Stimulated activated CD4-positive, alpha-beta T cell treated with anti-CD3 and anti-CD28 coated beads, TNF-alpha, amount 100 ng/mL, for 48 hours (primary cell): ENCODE data around the gene OR10J5.
"Not testable (repeated sequence)": the region's sequence is repeated elsewhere in the genome, so short reads cannot be mapped to it uniquely, and the experiment has no call there.

Experiments
- DNase-seq, 3 donors: peaks; one replicate each; pipeline ENCODE4 v3.0.0-alpha.2; 2020; ENCODE audit warnings: low read depth in 3 of 3

Gene OR10J5, protein sequence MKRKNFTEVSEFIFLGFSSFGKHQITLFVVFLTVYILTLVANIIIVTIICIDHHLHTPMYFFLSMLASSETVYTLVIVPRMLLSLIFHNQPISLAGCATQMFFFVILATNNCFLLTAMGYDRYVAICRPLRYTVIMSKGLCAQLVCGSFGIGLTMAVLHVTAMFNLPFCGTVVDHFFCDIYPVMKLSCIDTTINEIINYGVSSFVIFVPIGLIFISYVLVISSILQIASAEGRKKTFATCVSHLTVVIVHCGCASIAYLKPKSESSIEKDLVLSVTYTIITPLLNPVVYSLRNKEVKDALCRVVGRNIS

GRCh38 chr1:159535907-159536306 lies at the start of gene OR10J5:
Gene OR10J5, minus strand, starts transcription at chr1:159536007. Its CDS starts 0 bp downstream, at chr1:159536007.
- no peak for DNase-seq

DNA sequence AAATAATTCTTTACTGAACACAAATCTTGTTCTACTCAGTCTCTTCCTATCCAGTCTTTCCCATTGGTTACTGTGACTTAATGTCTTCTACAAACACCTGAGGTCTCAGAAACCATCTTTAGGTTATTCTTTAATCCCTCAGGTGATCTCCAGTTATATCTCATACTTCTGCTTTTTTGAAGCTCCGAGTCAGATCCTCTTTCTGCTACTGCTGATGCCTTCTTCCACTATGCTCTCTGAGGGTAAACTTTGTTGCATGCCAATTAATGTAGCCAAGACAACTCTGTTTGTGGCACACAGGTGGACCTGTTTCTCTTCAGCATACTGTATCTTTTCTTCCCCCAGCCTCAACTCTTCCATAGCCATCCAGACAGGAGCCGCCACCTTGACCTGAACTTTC lies 48.7 kb upstream of the OR10J5 start:
- no peak for DNase-seq

DNA sequence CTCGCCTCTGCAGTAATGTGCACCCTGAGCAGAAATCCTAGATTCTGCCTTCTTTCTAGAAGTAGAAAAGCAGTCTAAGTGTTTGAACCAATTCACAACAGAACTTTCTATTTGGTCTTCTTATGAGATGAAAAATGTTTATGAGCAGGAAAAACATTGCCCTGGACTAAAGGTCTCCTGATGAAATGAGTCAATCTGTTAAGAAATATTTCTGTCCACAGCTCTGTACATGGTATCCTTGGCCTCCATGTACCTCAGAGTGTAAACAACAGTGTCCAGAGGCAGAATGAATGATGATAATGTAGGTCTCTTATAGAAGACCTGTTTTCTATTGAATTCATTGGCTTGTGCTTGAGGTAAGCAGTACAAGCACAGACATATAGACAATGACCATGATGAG lies 45.6 kb upstream of the OR10J5 start:
- no peak for DNase-seq

- no peak for DNase-seq
Observed at GRCh38 chr1:159580340-159580739, 44.5 kb upstream of the OR10J5 start.

- no peak for DNase-seq
Observed at GRCh38 chr1:159577446-159577845, 41.6 kb upstream of the OR10J5 start.

DNA sequence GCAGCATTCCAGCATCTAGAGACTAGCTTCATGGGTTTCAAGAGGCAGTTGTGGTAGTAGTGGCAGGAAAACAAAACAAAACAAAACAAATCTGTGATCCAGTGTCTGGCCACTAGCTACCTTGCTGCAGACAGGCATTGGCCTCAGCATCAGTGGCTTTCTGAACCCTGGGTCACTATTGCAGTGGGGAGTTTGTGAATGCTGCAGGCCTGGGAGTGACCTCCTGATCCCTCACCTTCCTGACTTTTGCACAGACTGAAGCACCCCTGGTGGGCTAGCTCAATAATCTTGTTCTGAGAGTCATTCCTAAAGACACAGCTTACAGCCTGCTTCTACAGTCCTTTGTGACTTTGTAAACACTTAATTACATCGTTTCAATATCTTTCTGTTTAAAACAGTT lies 26.9 kb upstream of the OR10J5 start:
- DNase-seq: no peak

- no peak for DNase-seq
Observed at GRCh38 chr1:159561497-159561896, 25.7 kb upstream of the OR10J5 start.

DNA sequence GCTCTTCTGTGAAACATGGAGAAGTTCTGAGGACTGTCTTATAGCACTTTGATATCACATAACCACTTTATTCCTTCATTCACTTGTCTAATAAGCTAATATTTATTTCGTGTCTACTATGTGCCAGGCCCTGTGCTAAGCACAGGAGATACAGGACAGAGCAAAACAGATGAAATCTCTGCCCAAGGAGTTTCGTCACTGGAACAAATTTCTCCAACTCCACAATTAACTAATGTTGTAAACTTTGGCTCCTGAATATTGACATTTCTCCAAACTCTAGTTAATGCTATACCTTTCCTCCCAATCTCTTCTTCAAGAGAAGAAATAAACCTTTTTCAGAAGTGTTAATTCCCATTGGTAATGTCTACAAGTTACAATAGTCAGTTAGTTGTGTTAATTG lies 24.8 kb upstream of the OR10J5 start:
- DNase-seq: no peak

GRCh38 chr1:159556931-159557369 lies 21.1 kb upstream of the OR10J5 start:
- no peak for DNase-seq

DNA sequence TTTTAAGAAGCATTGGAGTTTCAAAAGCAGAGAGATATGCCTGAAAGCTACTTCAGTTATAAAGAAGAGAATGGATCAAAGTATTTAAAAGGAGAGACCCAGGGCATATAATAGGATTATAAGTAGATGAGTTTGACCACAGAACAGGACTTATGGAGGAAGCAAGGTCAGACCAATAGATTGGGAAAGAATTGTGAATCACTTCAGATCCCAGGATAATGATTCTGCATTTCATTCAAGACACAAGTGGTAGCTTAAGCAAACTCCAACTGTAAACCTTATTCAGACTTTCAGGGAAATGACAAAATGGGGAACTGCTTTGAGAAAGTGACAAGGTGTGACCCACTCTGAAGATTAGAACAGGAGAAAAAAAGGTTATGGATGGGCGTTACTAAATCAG lies 18.9 kb upstream of the OR10J5 start:
- no peak for DNase-seq

DNA sequence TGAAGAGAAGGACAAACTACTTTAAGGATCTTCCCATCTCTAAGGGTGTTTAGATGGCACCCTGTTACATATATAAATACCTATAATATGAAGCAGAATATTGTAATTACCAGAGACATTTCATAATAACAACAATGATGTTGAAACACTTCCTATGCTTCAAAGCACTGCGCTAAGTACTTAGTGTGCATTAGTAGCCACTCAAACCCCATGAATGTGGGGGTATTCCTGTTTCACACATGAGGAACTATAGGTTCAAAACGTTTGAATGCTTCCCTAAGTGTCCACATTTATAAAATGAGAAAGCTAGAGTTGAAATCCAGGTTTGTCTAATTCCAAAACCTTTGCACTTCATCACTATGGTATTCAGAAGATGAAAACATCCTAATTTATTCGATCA lies 18.5 kb upstream of the OR10J5 start:
- no peak for DNase-seq

DNA sequence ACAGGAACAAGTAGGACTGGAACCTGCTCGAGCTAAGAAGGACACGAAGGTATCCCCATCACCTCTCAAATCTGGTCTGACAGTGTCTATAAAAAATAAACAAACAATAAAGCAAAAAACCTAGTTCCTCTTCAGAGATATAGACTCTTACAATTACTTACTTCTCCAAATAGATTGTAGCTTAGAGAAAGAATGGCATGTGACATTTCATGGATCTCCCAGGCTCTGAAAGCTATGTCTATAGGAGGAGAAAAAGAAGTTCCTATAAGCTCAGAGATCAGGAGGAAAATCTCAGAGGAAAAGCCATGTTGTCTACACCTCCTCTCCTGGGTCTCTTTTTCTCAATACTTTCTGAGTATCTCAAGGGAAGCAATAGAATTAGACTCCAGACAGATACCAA lies 12.3 kb upstream of the OR10J5 start:
- DNase-seq: no peak

GRCh38 chr1:159532922-159533321 lies 2.9 kb downstream of the OR10J5 start:
- DNase-seq: no peak

DNA sequence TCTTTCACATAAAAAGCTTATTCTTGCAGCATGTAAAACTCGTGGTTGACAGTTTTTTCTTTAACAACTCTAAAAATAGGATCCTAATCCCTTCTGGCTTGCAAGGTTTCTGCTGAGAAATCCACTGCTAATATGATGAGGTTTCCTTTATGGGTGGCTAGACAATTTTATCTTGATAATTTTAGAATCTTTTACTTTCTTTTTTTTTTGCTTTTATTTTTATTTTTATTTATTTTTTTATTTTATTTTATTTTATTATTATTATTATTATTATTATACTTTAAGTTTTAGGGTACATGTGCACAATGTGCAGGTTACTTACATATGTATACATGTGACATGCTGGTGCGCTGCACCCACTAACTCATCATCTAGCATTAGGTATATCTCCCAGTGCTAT lies 11.0 kb downstream of the OR10J5 start:
- not testable (repeated sequence) for DNase-seq

DNA sequence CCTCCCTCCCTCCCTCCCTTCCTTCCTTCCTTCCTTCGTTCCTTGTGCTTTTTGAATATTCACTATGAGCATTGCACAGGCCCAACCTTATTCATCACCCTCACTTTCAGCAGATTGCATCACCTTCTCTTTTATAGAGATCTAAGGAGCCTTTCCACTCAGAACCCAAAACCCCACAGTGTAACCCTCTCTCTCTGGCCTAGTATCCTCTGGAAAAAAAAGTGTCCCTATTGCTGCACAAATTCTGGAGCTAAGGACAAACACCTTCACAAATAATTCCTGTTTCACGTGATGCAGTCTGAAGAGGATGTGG lies 25.6 kb downstream of the OR10J5 start:
- no peak for DNase-seq

GRCh38 chr1:159509440-159510228 lies 26.2 kb downstream of the OR10J5 start:
- DNase-seq: no peak

- no peak for DNase-seq
Observed at GRCh38 chr1:159508951-159509350, 26.9 kb downstream of the OR10J5 start.

- no peak for DNase-seq
Observed at GRCh38 chr1:159505676-159506075, 30.1 kb downstream of the OR10J5 start.

- DNase-seq: no peak
Observed at GRCh38 chr1:159501082-159501481, 34.7 kb downstream of the OR10J5 start.

DNA sequence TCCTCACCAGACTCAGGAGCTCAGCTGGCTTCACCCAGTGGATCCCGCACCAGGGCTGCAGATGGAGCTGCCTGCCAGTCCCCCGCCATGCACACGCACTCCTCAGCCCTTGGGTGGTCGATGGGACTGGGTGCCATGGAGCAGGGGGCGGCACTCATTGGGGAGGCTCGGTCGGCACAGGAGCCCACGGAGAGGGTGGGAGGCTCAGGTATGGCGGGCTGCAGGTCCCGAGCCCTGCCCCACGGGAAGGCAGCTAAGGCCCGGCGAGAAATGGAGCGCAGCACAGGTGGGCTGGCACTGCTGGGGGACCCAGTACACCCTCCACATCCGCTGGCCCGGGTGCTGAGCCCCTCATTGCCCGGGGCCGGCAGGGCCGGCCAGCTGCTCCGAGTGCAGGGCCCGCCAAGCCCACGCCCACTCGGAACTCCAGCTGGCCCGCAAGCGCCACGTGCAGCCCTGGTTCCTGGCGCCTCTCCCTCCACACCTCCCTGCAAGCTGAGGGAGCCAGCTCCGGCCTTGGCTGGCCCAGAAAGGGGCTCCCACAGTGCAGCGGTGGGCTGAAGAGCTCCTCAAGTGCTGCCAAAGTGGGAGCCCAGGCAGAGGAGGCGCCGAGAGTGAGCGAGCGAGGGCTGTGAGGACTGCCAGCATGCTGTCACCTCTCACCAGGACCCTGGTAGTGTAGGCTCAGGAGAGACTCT lies 41.1 kb downstream of the OR10J5 start:
- not testable (repeated sequence) for DNase-seq

DNA sequence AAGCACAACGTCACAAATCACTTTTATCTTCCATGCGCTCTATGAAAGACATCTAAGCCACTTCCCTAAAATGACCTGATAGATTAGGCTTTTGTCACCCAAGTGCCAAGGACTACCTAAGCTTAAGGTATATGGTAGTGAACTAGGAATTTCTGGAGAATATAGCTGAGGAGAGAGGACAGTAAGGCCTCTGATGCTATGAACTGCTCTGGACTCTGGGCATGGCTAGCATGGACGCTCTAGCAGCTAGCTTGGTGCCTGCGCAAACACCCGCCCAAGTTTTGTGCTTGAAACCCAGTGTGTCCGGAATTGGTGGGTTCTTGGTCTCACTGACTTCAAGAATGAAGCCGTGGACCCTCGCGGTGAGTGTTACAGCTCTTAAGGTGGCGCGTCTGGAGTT lies 42.5 kb downstream of the OR10J5 start:
- DNase-seq: no peak

GRCh38 chr1:159492575-159493323 lies 43.1 kb downstream of the OR10J5 start:
- no peak for DNase-seq
